SK-N-SH treated with all-trans-retinoic acid at 6 μM for 48 hours (cell line): ENCODE data around the gene FBXO24.

Source experiments
- ATAC-seq: fragments of 200-7000 bp; cut with Tn5 transposase; 3 replicates; pipeline ENCODE4 v1.9.1; 2020; ENCODE audit warnings: mild to moderate bottlenecking, moderate library complexity
- ARNTL ChIP-seq: fragments of 450-650 bp; formaldehyde crosslinking; IDR thresholded peaks from 2 replicates; pipeline ENCODE4 v1.5.0; 2020; ENCODE audit warnings: low read depth, mild to moderate bottlenecking, moderate library complexity, borderline replicate concordance
- BACH2 ChIP-seq: fragments of 250-450 bp; sonication (Bioruptor Pico); IDR thresholded peaks from 2 replicates; pipeline ENCODE4 v1.9.0; 2021; ENCODE audit warnings: mild to moderate bottlenecking, borderline replicate concordance
- CSDC2 ChIP-seq: fragments of 250-450 bp; sonication (Bioruptor Pico); IDR thresholded peaks from 2 replicates; pipeline ENCODE4 v1.5.0; 2020; ENCODE audit warnings: mild to moderate bottlenecking, moderate library complexity
- GLIS3 ChIP-seq: fragments of 250-450 bp; sonication (Bioruptor Pico); IDR thresholded peaks from 2 replicates; pipeline ENCODE4 v1.5.0; 2020; ENCODE audit warnings: mild to moderate bottlenecking, moderate library complexity
- ISL1 ChIP-seq: fragments of 250-450 bp; sonication (Bioruptor Pico); IDR thresholded peaks from 2 replicates; pipeline ENCODE4 v2.1.2; 2022; ENCODE audit warnings: mild to moderate bottlenecking, moderate library complexity
- OSR1 ChIP-seq: fragments of 250-450 bp; sonication (Bioruptor Pico); IDR thresholded peaks from 2 replicates; pipeline ENCODE4 v1.8.0; 2022; ENCODE audit warnings: moderate library complexity, mild to moderate bottlenecking, inconsistent platforms
- PPARA ChIP-seq: fragments of 250-450 bp; sonication (Bioruptor Pico); IDR thresholded peaks from 2 replicates; pipeline ENCODE4 v1.5.0; 2020; ENCODE audit warnings: mild to moderate bottlenecking, borderline replicate concordance
- RARB ChIP-seq: fragments of 250-450 bp; sonication (Bioruptor Pico); IDR thresholded peaks from 2 replicates; pipeline ENCODE4 v1.8.0; 2021; ENCODE audit warnings: mild to moderate bottlenecking, moderate library complexity
- SNAI2 ChIP-seq: fragments of 250-450 bp; sonication (Bioruptor Pico); IDR thresholded peaks from 2 replicates; pipeline ENCODE4 v1.5.0; 2020; ENCODE audit warnings: mild to moderate bottlenecking, moderate library complexity
- TCF4 ChIP-seq: fragments of 250-450 bp; sonication (Bioruptor Pico); IDR thresholded peaks from 2 replicates; pipeline ENCODE4 v1.8.0; 2021; ENCODE audit warnings: mild to moderate bottlenecking, moderate library complexity, borderline replicate concordance
- TOX ChIP-seq: fragments of 250-450 bp; sonication (Bioruptor Pico); IDR thresholded peaks from 2 replicates; pipeline ENCODE4 v1.8.0; 2021; ENCODE audit warnings: mild to moderate bottlenecking, moderate library complexity, borderline replicate concordance
- ZFP30 ChIP-seq: fragments of 450-650 bp; formaldehyde crosslinking; IDR thresholded peaks from 2 replicates; pipeline ENCODE4 v1.5.0; 2022; ENCODE audit warnings: mild to moderate bottlenecking, moderate library complexity
- ZNF565 ChIP-seq: fragments of 450-650 bp; formaldehyde crosslinking; conservative IDR thresholded peaks from 2 replicates; pipeline ENCODE4 v1.5.0; 2020; ENCODE audit warnings: low read depth, mild to moderate bottlenecking, moderate library complexity
- TF ChIP-seq, protein P1 (sequence below): fragments of 250-450 bp; sonication (Bioruptor Pico); IDR thresholded peaks from 2 replicates; pipeline ENCODE4 v1.5.1; 2021; ENCODE audit warnings: mild to moderate bottlenecking, moderate library complexity
- TF ChIP-seq, protein P2 (sequence below): fragments of 250-450 bp; sonication (Bioruptor Pico); IDR thresholded peaks from 2 replicates; pipeline ENCODE4 v1.5.0; 2020; ENCODE audit warnings: mild to moderate bottlenecking, moderate library complexity
- TF ChIP-seq, protein P3 (sequence below): fragments of 250-450 bp; sonication (Bioruptor Pico); IDR thresholded peaks from 2 replicates; pipeline ENCODE4 v1.5.1; 2020; ENCODE audit warnings: low read depth, mild to moderate bottlenecking, moderate library complexity
- TF ChIP-seq, protein P4 (sequence below): fragments of 250-450 bp; sonication (Bioruptor Pico); IDR thresholded peaks from 2 replicates; pipeline ENCODE4 v1.8.0; 2020; ENCODE audit warnings: mild to moderate bottlenecking, moderate library complexity, borderline replicate concordance

FBXO24 gene

DNA sequence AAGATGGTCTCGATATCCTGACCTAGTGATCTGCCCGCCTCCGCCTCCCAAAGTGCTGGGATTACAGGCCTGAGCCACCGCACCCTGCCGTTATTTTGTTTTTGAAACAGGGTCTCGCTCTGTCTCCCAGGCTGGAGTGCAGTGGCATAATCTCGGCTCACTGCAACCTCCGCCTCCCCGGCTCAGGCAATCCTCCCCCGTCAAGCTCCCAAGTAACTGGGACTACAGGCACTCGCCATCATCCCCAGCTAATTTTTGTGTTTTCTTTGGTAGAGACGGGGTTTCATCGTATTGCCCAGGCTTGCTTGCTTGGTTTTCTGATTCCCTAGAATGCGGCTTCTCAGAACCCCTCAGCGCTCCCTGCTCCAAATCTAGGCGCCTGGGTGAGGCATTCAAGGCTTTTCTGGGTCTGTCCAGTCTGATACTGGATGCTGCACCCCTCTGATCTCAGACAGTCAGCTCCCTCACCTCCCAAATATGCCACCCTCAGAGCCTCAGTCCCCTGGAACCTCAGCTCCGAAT is 53.9 kb downstream of the FBXO24 start:
- TF ChIP-seq RARB (CRISPR knock-in tag) (no peak), ZFP30 (CRISPR knock-in tag) (no peak), TCF4 (CRISPR knock-in tag) (no peak), SNAI2 (CRISPR knock-in tag) (no peak), CSDC2 (CRISPR knock-in tag) (no peak), BACH2 (CRISPR knock-in tag) (no peak), ARNTL (CRISPR knock-in tag) (no peak), OSR1 (CRISPR knock-in tag) (no peak), TOX (CRISPR knock-in tag) (no peak), ZNF565 (CRISPR knock-in tag) (no peak)
- TF ChIP-seq, protein P1, sequence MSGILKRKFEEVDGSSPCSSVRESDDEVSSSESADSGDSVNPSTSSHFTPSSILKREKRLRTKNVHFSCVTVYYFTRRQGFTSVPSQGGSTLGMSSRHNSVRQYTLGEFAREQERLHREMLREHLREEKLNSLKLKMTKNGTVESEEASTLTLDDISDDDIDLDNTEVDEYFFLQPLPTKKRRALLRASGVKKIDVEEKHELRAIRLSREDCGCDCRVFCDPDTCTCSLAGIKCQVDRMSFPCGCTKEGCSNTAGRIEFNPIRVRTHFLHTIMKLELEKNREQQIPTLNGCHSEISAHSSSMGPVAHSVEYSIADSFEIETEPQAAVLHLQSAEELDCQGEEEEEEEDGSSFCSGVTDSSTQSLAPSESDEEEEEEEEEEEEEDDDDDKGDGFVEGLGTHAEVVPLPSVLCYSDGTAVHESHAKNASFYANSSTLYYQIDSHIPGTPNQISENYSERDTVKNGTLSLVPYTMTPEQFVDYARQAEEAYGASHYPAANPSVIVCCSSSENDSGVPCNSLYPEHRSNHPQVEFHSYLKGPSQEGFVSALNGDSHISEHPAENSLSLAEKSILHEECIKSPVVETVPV (CRISPR knock-in tag) = no peak
- TF ChIP-seq, protein P2, sequence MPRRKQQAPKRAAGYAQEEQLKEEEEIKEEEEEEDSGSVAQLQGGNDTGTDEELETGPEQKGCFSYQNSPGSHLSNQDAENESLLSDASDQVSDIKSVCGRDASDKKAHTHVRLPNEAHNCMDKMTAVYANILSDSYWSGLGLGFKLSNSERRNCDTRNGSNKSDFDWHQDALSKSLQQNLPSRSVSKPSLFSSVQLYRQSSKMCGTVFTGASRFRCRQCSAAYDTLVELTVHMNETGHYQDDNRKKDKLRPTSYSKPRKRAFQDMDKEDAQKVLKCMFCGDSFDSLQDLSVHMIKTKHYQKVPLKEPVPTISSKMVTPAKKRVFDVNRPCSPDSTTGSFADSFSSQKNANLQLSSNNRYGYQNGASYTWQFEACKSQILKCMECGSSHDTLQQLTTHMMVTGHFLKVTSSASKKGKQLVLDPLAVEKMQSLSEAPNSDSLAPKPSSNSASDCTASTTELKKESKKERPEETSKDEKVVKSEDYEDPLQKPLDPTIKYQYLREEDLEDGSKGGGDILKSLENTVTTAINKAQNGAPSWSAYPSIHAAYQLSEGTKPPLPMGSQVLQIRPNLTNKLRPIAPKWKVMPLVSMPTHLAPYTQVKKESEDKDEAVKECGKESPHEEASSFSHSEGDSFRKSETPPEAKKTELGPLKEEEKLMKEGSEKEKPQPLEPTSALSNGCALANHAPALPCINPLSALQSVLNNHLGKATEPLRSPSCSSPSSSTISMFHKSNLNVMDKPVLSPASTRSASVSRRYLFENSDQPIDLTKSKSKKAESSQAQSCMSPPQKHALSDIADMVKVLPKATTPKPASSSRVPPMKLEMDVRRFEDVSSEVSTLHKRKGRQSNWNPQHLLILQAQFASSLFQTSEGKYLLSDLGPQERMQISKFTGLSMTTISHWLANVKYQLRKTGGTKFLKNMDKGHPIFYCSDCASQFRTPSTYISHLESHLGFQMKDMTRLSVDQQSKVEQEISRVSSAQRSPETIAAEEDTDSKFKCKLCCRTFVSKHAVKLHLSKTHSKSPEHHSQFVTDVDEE (CRISPR knock-in tag) = no peak
- no peak for ATAC-seq

DNA sequence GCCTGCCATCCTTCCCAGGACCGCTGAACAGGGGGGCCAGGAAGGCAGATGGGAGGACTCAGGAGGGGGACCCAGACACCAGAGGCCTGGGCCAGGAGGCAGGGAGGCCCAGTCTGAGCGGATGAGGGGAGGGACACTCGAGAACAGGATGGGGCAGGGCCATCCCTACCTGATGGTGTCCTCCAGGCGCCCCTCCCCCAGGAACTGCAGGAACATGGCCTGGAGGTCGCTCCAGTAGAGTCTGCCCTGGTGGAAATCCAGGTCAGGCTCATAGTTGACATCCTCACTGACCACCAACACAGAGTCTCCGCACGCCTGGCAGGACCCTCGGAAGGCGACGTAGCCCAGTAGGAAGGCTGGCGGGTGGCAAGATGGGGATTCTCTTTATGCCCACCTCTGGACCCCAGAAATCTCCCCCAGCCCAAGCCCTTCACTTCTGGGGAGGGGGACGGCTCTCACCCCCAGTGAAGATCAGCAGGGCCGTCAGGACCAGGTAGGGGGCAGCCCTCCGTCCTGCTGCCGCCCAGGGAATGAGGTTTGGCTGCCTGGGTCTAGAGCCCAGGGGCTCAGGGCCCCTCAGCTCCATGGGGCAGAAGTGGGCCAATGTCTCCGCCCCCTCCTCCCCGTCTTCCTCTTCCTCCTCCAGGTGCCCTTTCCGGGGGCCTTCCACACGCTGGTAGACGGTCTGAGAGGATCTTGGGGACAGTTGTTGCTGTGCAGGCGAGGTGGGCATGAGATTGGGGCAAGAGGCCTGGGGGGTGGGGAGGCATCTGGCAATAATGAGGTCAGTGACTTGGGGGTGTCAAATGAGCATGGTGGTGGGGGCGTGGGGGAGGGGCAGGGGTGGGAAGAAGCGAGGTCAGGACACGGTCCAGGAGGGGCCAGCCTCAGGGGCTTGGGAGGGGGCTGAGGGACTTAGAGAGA is 54.7 kb downstream of the FBXO24 start:
- ATAC-seq = no peak
- TF ChIP-seq, protein P1 (CRISPR knock-in tag) = no peak
- TF ChIP-seq PPARA (CRISPR knock-in tag) = no peak
- no peak for TF ChIP-seq GLIS3 (CRISPR knock-in tag)
- no peak for TF ChIP-seq CSDC2 (CRISPR knock-in tag)
- TF ChIP-seq ARNTL (CRISPR knock-in tag) = no peak
- TF ChIP-seq, protein P3, sequence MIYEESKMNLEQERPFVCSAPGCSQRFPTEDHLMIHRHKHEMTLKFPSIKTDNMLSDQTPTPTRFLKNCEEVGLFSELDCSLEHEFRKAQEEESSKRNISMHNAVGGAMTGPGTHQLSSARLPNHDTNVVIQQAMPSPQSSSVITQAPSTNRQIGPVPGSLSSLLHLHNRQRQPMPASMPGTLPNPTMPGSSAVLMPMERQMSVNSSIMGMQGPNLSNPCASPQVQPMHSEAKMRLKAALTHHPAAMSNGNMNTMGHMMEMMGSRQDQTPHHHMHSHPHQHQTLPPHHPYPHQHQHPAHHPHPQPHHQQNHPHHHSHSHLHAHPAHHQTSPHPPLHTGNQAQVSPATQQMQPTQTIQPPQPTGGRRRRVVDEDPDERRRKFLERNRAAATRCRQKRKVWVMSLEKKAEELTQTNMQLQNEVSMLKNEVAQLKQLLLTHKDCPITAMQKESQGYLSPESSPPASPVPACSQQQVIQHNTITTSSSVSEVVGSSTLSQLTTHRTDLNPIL = no peak
- TF ChIP-seq ISL1 (CRISPR knock-in tag) = no peak
- TF ChIP-seq, protein P4, sequence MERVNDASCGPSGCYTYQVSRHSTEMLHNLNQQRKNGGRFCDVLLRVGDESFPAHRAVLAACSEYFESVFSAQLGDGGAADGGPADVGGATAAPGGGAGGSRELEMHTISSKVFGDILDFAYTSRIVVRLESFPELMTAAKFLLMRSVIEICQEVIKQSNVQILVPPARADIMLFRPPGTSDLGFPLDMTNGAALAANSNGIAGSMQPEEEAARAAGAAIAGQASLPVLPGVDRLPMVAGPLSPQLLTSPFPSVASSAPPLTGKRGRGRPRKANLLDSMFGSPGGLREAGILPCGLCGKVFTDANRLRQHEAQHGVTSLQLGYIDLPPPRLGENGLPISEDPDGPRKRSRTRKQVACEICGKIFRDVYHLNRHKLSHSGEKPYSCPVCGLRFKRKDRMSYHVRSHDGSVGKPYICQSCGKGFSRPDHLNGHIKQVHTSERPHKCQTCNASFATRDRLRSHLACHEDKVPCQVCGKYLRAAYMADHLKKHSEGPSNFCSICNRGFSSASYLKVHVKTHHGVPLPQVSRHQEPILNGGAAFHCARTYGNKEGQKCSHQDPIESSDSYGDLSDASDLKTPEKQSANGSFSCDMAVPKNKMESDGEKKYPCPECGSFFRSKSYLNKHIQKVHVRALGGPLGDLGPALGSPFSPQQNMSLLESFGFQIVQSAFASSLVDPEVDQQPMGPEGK (CRISPR knock-in tag) = no peak
- no peak for TF ChIP-seq ZNF565 (CRISPR knock-in tag)
- TF ChIP-seq, protein P2 (CRISPR knock-in tag) = no peak
